ENCODE measurements around the gene TRIP11. TPM values are rescaled to one million over a fixed set of nuclear protein-coding genes. Genes with fewer than 3 reads are reported as not detected.

The TRIP11 gene
- total RNA-seq, 1 experiment from 2014 or later, result 37.4 TPM

DNA sequence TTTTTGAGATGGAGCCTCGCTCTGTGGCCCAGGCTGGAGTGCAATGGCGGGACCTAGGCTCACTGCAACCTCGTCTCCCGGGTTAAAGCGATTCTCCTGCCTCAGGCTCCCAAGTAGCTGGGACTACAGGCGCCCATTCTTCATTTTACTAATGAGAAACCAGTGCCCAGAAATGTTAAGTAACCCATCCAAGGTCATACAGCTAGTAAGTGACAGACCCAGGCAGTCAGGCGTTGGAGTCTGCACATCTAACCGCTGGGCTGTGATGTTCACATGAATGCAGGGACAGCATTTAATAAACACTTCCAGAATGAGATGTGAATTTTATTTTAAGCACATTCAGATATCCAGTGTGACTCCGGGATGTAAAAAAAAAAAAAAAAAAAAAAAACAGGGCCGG is 1.3 kb upstream of the TRIP11 start (continued):
- TF ChIP-seq CEBPB (IDR thresholded peaks at IDR 0.05; ENCODE audit: low read depth) (no peak), JUND (IDR thresholded peaks at IDR 0.05) (no peak), YY1 (IDR thresholded peaks at IDR 0.05; ENCODE audit: extremely low read depth, insufficient replicate concordance, low read depth, low read length) (no peak), POLR2AphosphoS5 (IDR thresholded peaks at IDR 0.05; ENCODE audit: low read depth, low read length) (no peak), SP1 (IDR thresholded peaks at IDR 0.05; ENCODE audit: low read depth) (no peak)

DNA sequence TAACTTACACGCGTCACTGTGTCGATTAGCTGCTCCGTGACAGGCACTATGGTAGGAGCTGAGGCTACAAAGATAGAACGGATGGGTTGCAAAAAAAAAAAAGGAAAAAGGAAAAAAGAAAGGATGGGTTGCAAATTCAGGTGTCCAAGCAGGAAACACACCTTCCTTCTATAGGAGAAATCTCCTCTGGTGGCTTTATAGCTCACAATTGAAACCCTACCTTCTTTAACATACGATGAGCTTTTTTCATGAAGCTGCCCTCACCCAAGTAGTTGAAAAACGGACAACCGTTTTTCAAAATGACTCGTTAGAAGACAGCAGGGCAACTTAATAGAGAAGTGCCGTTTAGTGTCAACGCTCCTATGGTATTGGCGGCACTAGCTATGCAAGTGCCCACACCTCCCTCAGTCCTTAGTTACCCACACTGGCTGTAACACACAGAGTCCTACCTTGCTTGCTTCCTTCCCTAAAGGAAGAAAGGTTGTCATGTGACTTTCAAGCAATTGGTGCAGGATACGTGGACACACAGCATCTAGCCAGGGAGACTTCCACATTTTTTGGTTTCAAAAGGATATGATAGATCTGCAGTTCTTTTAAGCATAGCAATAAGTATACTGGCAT is 682 bp upstream of the TRIP11 start:
- ATAC-seq (peak; percentile 16; the same call in 1 of the 2 replicates), DNase-seq (ENCODE audit: low read depth, low spot score) (peak; percentile 12)
- no peak for TF ChIP-seq EGR1 (IDR thresholded peaks at IDR 0.05; ENCODE audit: low read depth)
- TF ChIP-seq EZH2phosphoT487 (IDR thresholded peaks at IDR 0.05; ENCODE audit: borderline replicate concordance), result no peak
- TF ChIP-seq, protein P1, sequence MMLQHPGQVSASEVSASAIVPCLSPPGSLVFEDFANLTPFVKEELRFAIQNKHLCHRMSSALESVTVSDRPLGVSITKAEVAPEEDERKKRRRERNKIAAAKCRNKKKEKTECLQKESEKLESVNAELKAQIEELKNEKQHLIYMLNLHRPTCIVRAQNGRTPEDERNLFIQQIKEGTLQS (IDR thresholded peaks at IDR 0.05), result no peak
- no peak for TF ChIP-seq ZNF274 (IDR thresholded peaks at IDR 0.05; ENCODE audit: low read depth, low read length)
- no peak for TF ChIP-seq SRF (IDR thresholded peaks at IDR 0.05; ENCODE audit: low read depth)
- no peak for TF ChIP-seq FOSL1 (IDR thresholded peaks at IDR 0.05; ENCODE audit: low read depth)
- no peak for TF ChIP-seq YY1 (IDR thresholded peaks at IDR 0.05; ENCODE audit: extremely low read depth, insufficient replicate concordance, low read depth, low read length)
- Histone ChIP-seq H3K79me2 (ENCODE audit: insufficient read depth, low read length) (peaks cover 51% of the 10 kb centered on the region), H3K9me3 (ENCODE audit: control insufficient read depth in 1 of 2, insufficient read depth in 1 of 2, low read depth in 1 of 2, low read length in 2 of 2) (no peaks in the 10 kb centered on the region; a peak in 1 of 4 replicates), H3K4me1 (ENCODE audit: control insufficient read depth in 1 of 2, insufficient read depth in 2 of 2, low read length in 2 of 2) (peaks cover 12 to 14% of the 10 kb centered on the region in 2 experiments), H3K27me3 (ENCODE audit: insufficient read depth, low read length) (no peaks in the 10 kb centered on the region), H3K9ac (ENCODE audit: low read length) (peak overlapping the region; percentile 87), H2AFZ (ENCODE audit: low read depth, low read length, poor library complexity, severe bottlenecking) (peak overlapping the region; percentile 85), H3K36me3 (ENCODE audit: control insufficient read depth in 1 of 2, insufficient read depth in 2 of 2, low read length in 2 of 2) (no peaks in the 10 kb centered on the region), H3K9me2 (ENCODE audit: insufficient read depth) (no peaks in the 10 kb centered on the region), H3K27ac (ENCODE audit: low read depth, low read length) (peak overlapping the region; percentile 94), H3K4me2 (ENCODE audit: low read length) (peak overlapping the region; percentile 99), H3K4me3 (replicated peaks in 1 of 2; ENCODE audit: low read depth in 1 of 2, low read length in 2 of 2) (peak overlapping the region; percentile 83 to 93), H4K20me1 (ENCODE audit: insufficient read depth) (no peaks in the 10 kb centered on the region)
- CTCF ChIA-PET, result interaction anchor here (0.6 to 0.7 kb wide), 2 partner anchors 13 to 66 kb away, joined by 3 to 4 read pairs; partner anchors contain the start of gene ATXN3
- RAD21 ChIA-PET (ENCODE audit: low non-redundant PET in 1 of 2, low total read pairs in 2 of 2, uncharacterized antibody in 2 of 2, unreplicated experiment in 2 of 2), result no interaction called here
- intact Hi-C loops (cut with micrococcal nuclease), result no loop called here
- POLR2A ChIA-PET, result interaction anchor here (1.5 to 2.0 kb wide), 2 partner anchors 18 to 66 kb away, joined by 6 to 8 read pairs; partner anchors contain the start of gene ATXN3
- BruUV-seq (replicated peaks), result TSS peak; percentile 74

Measured in HCT116 (cell line).